ENCODE measurements around the gene RNGTT.

GRCh38 chr6:88895911-88896310, 67.5 kb downstream of the RNGTT start:
- TF ChIP-seq CTCF (IDR thresholded peaks at IDR 0.05; ENCODE audit: low read depth, low read length) = no peak
- TF ChIP-seq MAX (IDR thresholded peaks at IDR 0.05; ENCODE audit: low read depth, low read length) = no peak
- TF ChIP-seq POLR2A (IDR thresholded peaks at IDR 0.05; ENCODE audit: extremely low read depth, insufficient read length) = no peak

Measured in NB4 (cell line).